Ovary (tissue), 3 donors: ENCODE results near the gene WNT9A.
"Not testable (repeated sequence)": the region's sequence is repeated elsewhere in the genome, so short reads cannot be mapped to it uniquely, and the experiment has no call there.

Experiments
- EP300 ChIP-seq: sonication (generic); formaldehyde crosslinking; IDR thresholded peaks from one replicate; pipeline ENCODE4 v1.6.1; 2017; ENCODE audit warnings: antibody characterized with exemption
- POLR2A ChIP-seq: fragments of 450-650 bp; IDR thresholded peaks from one replicate; pipeline ENCODE4 v1.6.1; 2017; ENCODE audit warnings: antibody characterized with exemption, mild to moderate bottlenecking, moderate library complexity
- TF ChIP-seq, protein P1 (sequence below), 3 donors: fragments of 450-650 bp in 2 of 3; fragments of 200-600 bp in 1 of 3; IDR thresholded peaks; one replicate each; pipeline versions ENCODE4 v1.5.1 to v1.8.0; 2016 to 2022; ENCODE audit warnings: antibody characterized with exemption in 3 of 3, mild to moderate bottlenecking in 1 of 3
- donor health status: DM: no; HTN: no; CAD: no.

DNA sequence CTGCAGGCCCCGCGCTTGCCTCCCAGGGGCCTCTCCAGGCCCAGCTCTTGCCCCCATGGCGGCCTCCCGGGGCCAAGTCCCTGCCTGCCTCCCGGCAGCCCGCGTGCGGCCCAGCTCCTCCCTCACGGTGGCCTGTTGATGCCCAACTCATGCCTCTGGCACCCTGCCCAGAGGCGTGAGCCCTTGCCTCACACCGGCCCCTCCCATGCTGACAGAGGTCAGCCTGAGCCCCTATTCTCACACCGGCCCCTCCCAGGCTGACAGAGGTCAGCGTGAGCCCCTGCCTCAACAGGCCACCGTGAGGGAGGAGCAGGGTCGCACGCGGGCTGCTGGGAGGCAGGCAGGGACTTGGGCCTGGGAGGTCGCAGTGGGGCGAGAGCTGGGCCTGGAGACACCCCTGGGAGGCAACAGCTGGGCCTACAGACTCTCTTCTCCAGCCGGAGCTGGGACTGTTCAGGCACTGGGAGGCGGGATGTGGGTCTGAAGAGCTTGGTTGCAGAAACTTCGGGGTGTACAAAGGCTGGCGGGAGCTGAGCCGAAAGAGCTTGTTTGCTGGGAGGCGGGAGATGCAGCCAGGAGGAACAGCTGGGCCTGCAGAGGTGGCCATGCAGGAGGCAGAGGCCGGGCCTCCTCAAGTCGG is 24.0 kb upstream of the WNT9A start:
- TF ChIP-seq, protein P1, sequence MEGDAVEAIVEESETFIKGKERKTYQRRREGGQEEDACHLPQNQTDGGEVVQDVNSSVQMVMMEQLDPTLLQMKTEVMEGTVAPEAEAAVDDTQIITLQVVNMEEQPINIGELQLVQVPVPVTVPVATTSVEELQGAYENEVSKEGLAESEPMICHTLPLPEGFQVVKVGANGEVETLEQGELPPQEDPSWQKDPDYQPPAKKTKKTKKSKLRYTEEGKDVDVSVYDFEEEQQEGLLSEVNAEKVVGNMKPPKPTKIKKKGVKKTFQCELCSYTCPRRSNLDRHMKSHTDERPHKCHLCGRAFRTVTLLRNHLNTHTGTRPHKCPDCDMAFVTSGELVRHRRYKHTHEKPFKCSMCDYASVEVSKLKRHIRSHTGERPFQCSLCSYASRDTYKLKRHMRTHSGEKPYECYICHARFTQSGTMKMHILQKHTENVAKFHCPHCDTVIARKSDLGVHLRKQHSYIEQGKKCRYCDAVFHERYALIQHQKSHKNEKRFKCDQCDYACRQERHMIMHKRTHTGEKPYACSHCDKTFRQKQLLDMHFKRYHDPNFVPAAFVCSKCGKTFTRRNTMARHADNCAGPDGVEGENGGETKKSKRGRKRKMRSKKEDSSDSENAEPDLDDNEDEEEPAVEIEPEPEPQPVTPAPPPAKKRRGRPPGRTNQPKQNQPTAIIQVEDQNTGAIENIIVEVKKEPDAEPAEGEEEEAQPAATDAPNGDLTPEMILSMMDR (IDR thresholded peaks at IDR 0.05) = not testable (repeated sequence)
- TF ChIP-seq EP300, POLR2A: not testable (repeated sequence)
